MM.1S (cell line): ENCODE results near the gene KPNA4.

Source experiments
- DNase-seq: peaks from one replicate; pipeline ENCODE4 v3.0.0-alpha.2; 2015
- H2AFZ ChIP-seq: fragments of 300-600 bp; sonication (generic); 2 replicates; pipeline ENCODE4 v1.6.0; 2016; ENCODE audit warnings: antibody characterized with exemption, low read length
- H3F3A ChIP-seq: fragments of 300-600 bp; sonication (generic); 2 replicates; pipeline ENCODE4 v1.6.1; 2016; ENCODE audit warnings: mild to moderate bottlenecking, antibody characterized with exemption, low read length, moderate library complexity, mixed read lengths; ENCODE audit not compliant: insufficient read depth
- H3K27ac ChIP-seq: fragments of 300-600 bp; sonication (generic); 2 replicates; pipeline ENCODE4 v1.5.1; 2016; ENCODE audit warnings: mild to moderate bottlenecking, low read length
- H3K27me3 ChIP-seq: fragments of 300-600 bp; sonication (generic); replicated peaks from 2 replicates; pipeline ENCODE4 v1.6.0; 2016; ENCODE audit warnings: low read length; ENCODE audit not compliant: insufficient read depth
- H3K36me3 ChIP-seq: fragments of 300-600 bp; sonication (generic); replicated peaks from 2 replicates; pipeline ENCODE4 v1.6.1; 2016; ENCODE audit warnings: mild to moderate bottlenecking, low read length, mixed read lengths; ENCODE audit not compliant: insufficient read depth
- H3K4me1 ChIP-seq: fragments of 300-600 bp; sonication (generic); 2 replicates; pipeline ENCODE4 v1.6.1; 2016; ENCODE audit warnings: low read length, mixed read lengths
- H3K4me2 ChIP-seq: fragments of 300-600 bp; sonication (generic); 2 replicates; pipeline ENCODE4 v1.6.0; 2016; ENCODE audit warnings: low read depth, low read length
- H3K4me3 ChIP-seq: fragments of 300-600 bp; sonication (generic); 2 replicates; pipeline ENCODE4 v1.5.1; 2016; ENCODE audit warnings: low read length, mixed read lengths
- H3K79me2 ChIP-seq: fragments of 300-600 bp; sonication (generic); 2 replicates; pipeline ENCODE4 v1.6.1; 2016; ENCODE audit warnings: mixed run types, low read length, mixed read lengths
- H3K9ac ChIP-seq: fragments of 300-600 bp; sonication (generic); 2 replicates; pipeline ENCODE4 v1.6.1; 2016; ENCODE audit warnings: low read length, mixed read lengths
- H3K9me2 ChIP-seq: fragments of 300-600 bp; sonication (generic); replicated peaks from 2 replicates; pipeline ENCODE4 v1.6.1; 2016; ENCODE audit warnings: mild to moderate bottlenecking, low read length, mixed read lengths; ENCODE audit not compliant: insufficient read depth
- H3K9me3 ChIP-seq: fragments of 300-600 bp; sonication (generic); replicated peaks from 2 replicates; pipeline ENCODE4 v1.6.1; 2016; ENCODE audit warnings: mild to moderate bottlenecking, low read length, mixed read lengths; ENCODE audit not compliant: insufficient read depth
- H4K20me1 ChIP-seq: fragments of 300-600 bp; sonication (generic); 2 replicates; pipeline ENCODE4 v1.6.1; 2016; ENCODE audit warnings: mild to moderate bottlenecking, low read length, moderate library complexity, mixed read lengths; ENCODE audit not compliant: insufficient read depth
- CTCF ChIP-seq: fragments of 300-600 bp; sonication (generic); IDR thresholded peaks from 2 replicates; pipeline ENCODE4 v1.5.1; 2016; ENCODE audit warnings: antibody characterized with exemption, low read length, mixed read lengths
- EZH2 ChIP-seq: fragments of 300-600 bp; sonication (generic); optimal IDR thresholded peaks from 2 replicates; pipeline ENCODE3; 2017; ENCODE audit warnings: low read depth, mild to moderate bottlenecking, antibody characterized with exemption, low read length, mixed read lengths
- EZH2phosphoT487 ChIP-seq: fragments of 300-600 bp; sonication (generic); IDR thresholded peaks from 2 replicates; pipeline ENCODE4 v1.6.1; 2018; ENCODE audit warnings: antibody characterized with exemption, low read length

The KPNA4 gene

GRCh38 chr3:160490166-160490565, 75.2 kb downstream of the KPNA4 start:
- H2AFZ ChIP-seq, result no peak overlapping the region
- H3K4me2 ChIP-seq, result no peak overlapping the region
- H3K9me2 ChIP-seq, result no peaks in the 10 kb centered on the region
- H3K79me2 ChIP-seq, result no peaks in the 10 kb centered on the region
- no peak overlapping the region for H3K9ac ChIP-seq
- H3K36me3 ChIP-seq, result no peaks in the 10 kb centered on the region
- no peak overlapping the region for H3K27ac ChIP-seq
- DNase-seq, result no peak
- H3K27me3 ChIP-seq, result no peaks in the 10 kb centered on the region
- TF ChIP-seq EZH2phosphoT487, result no peak
- TF ChIP-seq CTCF, result no peak
- TF ChIP-seq EZH2, result no peak
- no peaks in the 10 kb centered on the region for H3K9me3 ChIP-seq
- no peak overlapping the region for H3K4me3 ChIP-seq
- no peaks in the 10 kb centered on the region for H4K20me1 ChIP-seq
- no peaks in the 10 kb centered on the region; the same call in 1 of the 2 replicates for H3F3A ChIP-seq
- H3K4me1 ChIP-seq, result no peaks in the 10 kb centered on the region

DNA sequence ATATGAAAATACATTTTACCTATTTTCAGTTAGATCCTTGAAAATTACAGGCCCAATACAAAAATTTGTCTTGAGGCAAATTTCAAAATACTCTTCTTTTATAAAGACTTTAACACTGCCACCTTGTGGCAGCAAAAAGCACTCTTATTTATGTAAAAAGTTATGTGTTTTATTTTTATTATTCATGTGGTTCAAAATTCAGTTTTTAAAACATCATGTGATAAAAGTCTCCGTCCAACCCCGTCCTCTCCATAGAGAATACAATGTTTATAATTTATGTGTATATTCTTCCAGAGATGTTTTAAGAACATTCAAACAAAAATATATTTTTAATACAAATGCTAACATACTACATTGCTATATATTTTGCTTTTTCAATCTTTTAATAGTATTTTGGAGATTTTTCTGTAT, 78.9 kb downstream of the KPNA4 start:
- Histone ChIP-seq H3K27me3 (no peaks in the 10 kb centered on the region), H3K4me1 (no peaks in the 10 kb centered on the region), H3K27ac (no peak overlapping the region), H3K4me3 (0 out of 2 replicates have a peak overlapping the region, but pooled peaks have one; percentile 60), H3K4me2 (peak overlapping the region; percentile 51), H3K79me2 (no peaks in the 10 kb centered on the region), H3K9me2 (no peaks in the 10 kb centered on the region), H2AFZ (no peak overlapping the region), H4K20me1 (no peaks in the 10 kb centered on the region), H3F3A (no peaks in the 10 kb centered on the region; the same call in 1 of the 2 replicates), H3K9ac (no peak overlapping the region; the same call in 1 of the 2 replicates), H3K9me3 (no peaks in the 10 kb centered on the region), H3K36me3 (no peaks in the 10 kb centered on the region)
- TF ChIP-seq CTCF (peak; percentile 74), EZH2phosphoT487 (no peak)
- peak; percentile 66 for DNase-seq

DNA sequence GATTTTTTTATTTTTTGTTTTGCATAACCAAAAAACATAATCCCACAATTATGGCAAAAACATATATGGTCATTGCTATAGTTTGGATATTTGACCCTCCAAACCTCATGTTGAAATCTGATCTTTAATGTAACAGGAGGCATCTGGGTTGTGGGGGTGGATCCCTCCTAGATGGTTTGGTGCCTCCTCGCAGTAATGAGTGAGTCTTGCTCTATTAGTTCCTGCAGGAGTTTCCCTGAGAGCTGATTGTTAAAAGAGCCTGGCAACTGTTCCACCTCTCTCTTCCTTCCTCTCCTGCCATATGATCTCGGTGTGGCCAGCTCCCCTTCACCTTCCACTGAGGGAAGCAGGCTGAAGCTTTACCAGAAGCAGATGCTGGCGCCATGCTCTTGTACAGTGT, 82.6 kb downstream of the KPNA4 start:
- Histone ChIP-seq H3K4me1 (no peaks in the 10 kb centered on the region), H3F3A (no peaks in the 10 kb centered on the region), H2AFZ (no peak overlapping the region), H3K36me3 (no peaks in the 10 kb centered on the region), H3K9me3 (no peaks in the 10 kb centered on the region), H3K4me2 (no peak overlapping the region), H3K9ac (no peak overlapping the region), H3K27me3 (no peaks in the 10 kb centered on the region), H3K27ac (no peak overlapping the region), H3K4me3 (no peak overlapping the region), H4K20me1 (no peaks in the 10 kb centered on the region), H3K9me2 (no peaks in the 10 kb centered on the region), H3K79me2 (no peaks in the 10 kb centered on the region)
- DNase-seq, result no peak
- TF ChIP-seq EZH2 (no peak), CTCF (no peak), EZH2phosphoT487 (no peak)

- H3K9ac ChIP-seq, result no peak overlapping the region
- H3K4me3 ChIP-seq, result no peak overlapping the region
- H3K4me2 ChIP-seq, result no peak overlapping the region
- no peak overlapping the region for H2AFZ ChIP-seq
- H3F3A ChIP-seq, result no peaks in the 10 kb centered on the region
- H3K9me2 ChIP-seq, result no peaks in the 10 kb centered on the region
- TF ChIP-seq EZH2 (no peak), CTCF (no peak), EZH2phosphoT487 (no peak)
- no peaks in the 10 kb centered on the region for H4K20me1 ChIP-seq
- H3K4me1 ChIP-seq, result no peaks in the 10 kb centered on the region
- no peak for DNase-seq
- no peak overlapping the region for H3K27ac ChIP-seq
- H3K79me2 ChIP-seq, result no peaks in the 10 kb centered on the region
- H3K36me3 ChIP-seq, result no peaks in the 10 kb centered on the region
- H3K27me3 ChIP-seq, result no peaks in the 10 kb centered on the region
- H3K9me3 ChIP-seq, result no peaks in the 10 kb centered on the region
These were observed 83.5 kb downstream of the KPNA4 start for GRCh38 chr3:160481856-160482255.
